Measurements from ENCODE around the gene SNTA1.
"Not testable (repeated sequence)": the region's sequence is repeated elsewhere in the genome, so short reads cannot be mapped to it uniquely, and the experiment has no call there.

Gene SNTA1

DNA sequence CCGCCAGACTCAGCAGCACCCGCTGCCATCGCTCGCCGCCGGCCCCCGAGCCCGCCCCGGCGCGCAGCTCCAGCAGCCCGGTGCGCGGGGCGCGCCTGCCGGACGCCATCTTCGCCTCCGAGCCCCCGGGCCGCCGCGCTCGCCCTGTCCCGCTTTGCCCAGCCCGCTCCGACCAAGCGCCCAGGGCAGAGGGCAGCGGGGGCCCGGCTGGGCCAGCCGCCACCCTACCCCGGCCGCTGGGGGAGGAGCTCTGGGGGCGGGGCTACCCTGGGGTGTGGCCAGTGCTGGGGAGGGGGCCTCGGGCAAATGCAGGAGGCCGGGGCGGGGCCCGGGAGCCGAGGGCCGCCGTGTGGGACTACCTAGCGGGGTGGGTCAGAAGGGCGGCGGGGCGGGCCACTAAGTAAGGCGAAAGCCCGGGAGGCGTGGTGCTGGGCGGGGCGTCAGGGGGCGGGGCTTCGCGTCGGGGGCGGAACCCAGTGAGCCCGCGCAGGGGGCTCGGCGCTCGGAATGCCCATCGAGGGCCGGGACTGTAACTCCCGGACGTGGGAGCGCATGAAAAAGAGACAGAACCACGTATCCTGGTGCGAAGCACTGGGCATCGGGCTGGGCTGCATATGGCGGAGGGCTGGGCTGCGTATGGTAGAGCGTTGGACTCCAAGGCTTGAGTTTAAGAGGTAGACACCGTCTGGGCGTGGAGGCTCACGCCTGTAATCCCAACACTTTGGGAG is at the start of gene SNTA1:
Gene SNTA1 (minus strand): TSS at position 252 of the 728 bp plus-strand sequence. CDS start 143 bp downstream, at position 109.
- DNase-seq = peak; percentile 51

DNA sequence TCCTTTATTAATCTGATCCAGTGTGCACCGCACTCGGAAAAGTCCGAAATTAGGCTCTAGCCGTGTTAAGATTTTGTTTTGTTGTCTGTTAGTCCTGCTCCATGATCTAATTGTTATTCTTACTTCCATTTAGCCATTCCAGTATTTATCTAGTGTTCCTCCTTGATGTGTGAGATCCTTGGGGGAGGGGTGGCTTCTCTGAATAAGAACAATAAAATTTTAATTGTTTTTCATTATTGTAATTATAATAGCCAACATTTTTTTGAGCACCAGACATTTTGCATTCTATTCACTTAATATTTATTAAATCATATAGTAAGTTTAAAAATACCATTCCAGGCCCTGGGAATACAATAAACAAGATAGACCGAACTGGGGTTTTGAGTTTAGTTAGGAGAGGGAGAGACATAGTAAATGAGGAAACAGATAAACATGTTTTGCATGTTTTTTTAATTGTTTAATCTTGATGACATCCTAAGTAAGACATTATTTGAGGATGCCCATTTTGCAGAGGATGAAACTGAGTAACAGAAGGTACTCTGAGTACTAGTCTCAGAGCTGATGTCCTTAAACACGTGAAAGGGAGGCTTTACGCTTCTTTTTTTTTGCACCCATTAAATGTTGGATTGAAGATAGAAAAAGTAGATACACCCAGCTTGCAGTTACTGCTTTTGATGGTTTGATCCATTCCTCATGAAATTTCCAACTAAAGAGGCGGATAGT is 47.5 kb upstream of the SNTA1 start:
- DNase-seq = no peak

DNA sequence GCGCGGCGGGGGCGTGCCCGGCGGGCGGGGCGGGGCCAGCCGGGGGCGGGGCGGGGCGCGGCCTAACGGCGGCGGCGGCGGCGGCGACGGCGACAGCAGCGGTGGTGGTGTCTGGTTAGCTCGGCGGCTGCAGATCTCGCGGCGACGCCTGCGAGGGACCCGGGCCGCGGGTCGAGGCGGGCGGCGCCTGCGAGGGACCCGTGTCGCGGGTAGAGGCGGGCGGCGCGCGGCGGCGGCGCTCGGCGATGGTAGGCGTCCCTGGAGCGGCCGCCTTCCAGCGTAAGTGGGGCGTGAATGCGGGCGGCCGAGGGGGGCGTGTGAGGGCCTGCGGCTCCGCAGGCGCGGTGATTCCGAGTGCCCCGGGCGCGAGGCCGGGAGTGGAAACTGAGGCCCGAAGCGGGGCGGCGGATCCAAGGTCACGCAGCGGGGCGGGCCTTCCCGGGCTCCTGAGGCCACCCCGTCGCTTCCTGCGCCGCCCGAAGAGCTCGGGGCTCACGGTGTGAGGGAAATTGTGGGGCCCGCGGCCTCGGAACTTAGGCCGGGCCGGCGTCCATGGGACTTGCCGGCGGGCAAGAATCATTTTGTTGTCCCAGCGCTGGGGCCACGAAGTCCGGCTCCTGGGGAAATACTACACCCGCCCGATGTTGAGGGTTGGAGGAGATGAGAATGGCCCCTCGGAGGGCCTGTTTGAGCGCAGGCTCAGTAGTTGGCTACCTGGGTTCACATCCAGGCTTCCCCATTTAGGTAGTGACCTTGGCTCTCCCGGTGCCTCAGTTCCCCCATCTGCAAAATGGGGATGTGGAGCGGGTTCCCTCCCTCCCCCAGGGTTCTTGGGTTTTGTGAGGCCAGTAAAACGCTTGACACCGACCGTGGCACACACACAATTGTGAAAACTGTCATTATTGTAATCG is 46.7 kb upstream of the SNTA1 start, which contains the start of gene CBFA2T2:
Gene CBFA2T2 (plus strand): TSS at position 74 of the 911 bp plus-strand sequence. CDS start 172 bp downstream, at position 246.
- DNase-seq = no peak

DNA sequence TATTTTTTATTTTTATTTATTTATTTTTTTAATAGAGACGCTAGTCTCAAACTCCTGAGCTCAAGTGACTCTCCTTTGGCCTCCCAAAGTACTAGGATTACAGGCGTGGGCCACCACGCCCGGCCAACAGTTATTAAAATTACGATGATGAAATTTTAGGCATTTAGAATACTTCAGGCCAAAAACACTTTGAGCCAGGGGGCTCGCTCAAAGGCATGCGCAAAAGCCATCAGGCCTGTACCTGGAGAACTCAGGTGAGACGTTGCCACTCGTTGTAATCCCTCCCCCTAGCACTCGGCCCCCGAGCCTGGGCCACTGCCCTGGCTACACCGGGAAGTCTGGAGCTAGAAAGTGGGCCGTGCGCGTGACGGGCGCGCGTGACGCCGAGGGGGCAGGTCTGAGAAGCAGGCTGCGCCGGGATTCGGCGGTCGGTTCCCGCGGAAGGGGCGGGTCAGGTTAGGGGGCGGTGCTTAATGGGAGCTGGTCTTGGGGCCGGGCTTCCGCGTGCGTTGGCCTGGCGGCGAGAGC is 46.0 kb upstream of the SNTA1 start:
- peak; percentile 96 for DNase-seq

DNA sequence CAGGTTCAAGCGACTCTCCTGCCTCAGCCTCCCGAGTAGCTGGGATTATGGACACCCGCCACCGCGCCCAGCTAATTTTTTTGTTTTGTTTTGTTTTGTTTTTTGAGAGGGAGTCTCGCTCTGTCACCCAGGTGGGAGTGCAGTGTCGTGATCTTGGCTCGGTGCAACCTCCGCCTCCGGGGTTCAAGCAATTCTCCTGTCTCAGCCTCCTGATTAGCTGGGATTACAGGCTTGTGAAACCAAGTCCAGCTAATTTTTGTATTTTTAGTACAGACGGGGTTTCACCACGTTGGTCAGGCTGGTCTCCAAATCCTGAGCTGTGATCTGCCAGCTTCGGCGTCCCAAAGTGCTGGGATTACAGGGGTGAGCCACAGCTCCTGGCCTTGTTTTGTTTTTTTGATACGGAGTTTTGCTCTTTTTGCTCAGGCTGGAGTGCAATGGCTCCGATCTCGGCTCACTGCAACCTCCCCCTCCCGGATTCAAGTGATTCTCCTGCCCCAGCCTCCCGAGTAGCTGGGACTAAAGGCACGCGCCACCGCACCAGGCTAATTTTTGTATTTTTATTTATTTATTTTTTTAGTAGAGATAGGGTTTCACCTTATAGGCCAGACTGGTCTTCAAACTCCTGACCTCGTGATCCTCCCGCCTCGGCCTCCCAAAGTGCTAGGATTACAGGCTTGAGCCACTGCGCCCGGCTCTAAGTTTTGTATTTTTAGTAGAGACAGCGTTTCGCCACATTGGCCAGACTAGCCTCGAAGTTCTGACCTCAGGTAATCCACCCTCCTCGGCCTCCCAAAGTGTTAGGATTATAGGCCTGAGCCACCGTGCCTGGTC is 45.3 kb upstream of the SNTA1 start:
- not testable (repeated sequence) for DNase-seq

DNA sequence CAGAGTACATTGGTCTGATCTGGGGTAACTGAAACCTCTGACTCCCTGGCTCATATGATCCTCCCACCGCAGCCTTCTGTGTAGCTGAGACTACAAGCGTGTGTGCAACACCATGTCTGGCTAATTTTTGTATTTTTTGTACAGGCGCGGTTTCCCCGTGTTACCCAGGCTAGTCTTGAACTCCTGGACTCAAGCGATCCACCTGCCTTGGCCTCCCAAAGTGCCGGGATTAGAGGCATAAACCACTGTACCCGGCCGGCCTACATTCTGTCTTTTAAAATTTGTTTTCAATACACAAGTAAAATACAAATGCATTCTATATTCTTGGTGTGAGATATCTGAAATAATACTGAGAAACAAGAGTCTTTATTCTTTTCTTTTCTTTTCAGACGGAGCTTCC is 44.6 kb upstream of the SNTA1 start:
- no peak for DNase-seq

DNA sequence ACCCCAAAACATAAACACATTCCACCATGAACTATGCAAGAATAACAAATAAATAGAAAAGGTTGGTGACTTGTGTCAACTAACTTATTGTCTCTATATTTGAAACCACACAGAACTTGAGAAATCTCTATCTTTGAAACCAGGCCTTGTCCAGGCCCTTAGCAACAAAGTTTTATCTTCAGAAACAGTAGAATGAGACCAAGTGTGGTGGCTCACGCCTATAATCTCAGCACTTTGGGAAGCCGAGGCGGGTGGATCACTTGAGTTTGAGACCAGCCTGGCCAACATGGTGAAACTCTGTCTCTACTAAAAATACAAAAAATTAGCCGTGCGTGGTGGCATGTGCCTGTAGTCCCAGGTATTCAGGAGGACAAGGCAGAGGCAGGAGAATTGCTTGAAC is 39.6 kb upstream of the SNTA1 start:
- DNase-seq = not testable (repeated sequence)

DNA sequence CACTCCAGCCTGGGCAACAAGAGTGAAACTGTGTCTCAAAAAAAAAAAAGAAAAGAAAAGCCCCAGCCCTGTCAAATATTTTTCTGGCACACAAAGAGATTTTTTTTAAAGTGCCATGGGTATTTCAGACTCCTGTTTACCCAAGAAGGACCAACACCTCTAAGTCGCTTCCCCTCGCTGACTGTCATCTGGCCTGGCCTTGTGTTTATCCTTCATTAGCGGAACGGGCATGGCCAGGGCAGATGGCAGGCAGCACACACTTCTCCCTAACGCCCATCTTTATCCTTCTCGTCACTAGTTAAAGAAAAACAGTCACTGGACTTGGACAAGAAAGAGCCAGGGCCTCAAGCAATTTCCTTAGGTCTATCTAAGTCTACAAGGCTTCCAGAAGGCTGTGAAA is 39.0 kb upstream of the SNTA1 start:
- no peak for DNase-seq

DNA sequence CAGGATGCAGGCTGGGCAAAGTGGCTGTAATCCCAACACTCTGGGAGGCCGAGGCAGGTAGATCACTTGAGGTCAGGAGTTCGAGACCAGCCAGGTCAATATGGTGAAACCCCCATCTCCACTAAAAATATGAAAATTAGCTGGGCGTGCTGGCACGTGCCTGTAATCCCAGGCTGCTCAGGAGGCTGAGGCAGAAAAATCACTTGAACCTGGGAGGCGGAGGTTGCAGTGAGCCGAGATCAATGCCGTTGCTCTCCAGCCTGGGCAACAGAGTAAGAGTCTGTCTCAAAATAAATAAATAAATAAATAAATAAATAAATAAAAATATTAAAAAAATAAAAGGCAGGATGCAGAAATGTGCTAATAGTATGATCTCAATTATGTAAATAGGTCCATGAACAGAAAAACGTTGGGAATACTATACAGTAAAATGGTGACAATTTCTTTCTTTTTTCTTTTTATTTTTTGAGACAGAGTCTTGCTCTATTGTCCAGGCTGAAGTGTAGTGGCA is 37.9 kb upstream of the SNTA1 start:
- no peak for DNase-seq

DNA sequence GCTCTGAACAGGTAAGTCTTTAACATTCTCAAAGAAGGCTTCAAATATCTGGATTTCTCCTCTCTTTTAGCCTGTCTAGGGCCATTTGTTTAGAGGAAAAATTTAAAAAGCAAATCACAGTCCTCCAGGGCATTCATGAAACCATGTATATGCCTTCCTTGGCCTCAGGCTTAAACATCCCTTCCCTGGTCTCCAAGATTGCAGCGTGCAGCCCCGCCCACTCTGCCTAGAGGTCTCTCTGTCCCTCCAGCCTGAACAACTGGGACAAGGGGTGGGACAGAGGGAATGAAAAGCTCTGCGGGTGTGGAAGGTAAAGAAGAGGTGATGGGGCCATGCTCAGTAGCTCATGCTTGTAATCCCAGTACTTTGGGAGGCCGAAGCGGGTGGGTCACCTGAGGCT is 36.5 kb upstream of the SNTA1 start:
- DNase-seq = no peak

DNA sequence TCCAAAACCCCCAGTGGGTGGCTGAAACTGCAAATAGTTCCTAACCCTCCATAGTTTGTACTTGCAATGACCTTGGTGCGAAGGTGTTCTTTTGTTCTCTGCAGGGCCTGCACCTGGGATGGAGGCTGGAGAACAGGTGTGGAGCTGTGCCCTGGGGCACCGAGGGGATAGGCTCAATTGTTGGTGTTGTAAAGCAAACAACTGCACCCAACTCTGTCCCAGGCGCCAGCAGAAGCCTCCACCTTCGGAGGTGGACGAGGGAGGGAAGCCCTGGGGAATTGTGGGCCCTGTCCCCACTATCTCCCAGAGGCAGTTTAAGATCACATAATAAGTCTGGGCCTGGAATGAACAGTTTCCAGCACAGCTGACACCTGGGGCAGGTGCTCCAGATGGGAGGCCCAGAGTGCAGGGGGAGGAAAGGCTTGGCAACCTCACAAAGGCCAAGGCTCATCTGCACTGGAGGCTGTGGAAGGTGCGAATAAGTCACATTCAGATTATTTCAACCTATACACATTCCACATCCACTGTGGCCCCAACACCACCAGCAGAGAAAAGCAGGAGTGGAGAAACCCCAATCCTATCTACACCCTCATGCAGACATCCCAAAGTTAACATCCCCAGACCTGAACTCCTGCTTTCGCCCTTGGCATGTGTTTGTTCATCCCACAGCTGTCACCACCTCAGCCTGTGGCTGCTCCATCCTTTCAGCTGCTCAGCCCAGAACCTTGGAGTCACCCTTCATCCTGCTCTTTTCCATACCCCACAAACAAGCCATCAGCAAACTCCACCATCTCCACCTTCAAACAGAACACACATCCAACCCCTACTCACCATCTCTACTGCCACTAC is 34.0 kb upstream of the SNTA1 start:
- peak; percentile 79 for DNase-seq

DNA sequence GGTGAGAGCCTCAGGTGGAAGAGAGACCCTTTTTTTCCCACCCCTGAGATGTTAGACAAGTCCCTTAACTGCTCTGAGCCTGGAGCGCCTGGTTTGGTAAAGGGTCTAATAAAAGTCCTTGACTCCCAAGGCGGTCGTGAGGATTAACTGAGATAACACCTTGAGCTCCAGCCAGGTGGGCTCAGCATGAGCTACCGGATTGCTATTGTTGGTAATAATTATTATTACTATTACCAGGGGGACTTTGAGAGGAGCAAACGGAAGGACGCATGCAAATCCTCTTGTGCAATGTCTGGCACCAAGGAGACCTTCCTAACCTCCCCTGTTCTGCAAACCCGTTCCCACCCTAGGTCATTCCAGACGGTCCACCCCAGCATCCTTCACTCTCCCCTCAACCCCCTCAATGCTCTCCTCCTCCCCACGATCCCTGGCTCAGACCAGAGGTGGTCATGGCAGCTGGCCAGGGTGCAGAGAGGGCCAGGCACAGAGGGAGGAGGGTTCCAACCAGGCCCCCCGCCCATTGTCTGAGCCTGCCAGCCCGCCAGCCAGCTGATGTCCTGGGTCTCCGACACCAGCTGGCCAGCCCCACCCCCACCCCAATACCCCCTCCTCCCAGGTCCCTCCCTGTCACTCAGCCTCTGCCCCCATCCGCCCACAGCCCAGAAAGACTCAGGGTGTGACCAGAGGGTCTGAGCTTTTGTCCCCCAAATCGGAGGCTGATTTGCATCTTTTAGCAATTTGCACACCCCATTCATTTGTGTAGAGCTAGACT is 32.0 kb upstream of the SNTA1 start:
- peak; percentile 47 for DNase-seq

DNA sequence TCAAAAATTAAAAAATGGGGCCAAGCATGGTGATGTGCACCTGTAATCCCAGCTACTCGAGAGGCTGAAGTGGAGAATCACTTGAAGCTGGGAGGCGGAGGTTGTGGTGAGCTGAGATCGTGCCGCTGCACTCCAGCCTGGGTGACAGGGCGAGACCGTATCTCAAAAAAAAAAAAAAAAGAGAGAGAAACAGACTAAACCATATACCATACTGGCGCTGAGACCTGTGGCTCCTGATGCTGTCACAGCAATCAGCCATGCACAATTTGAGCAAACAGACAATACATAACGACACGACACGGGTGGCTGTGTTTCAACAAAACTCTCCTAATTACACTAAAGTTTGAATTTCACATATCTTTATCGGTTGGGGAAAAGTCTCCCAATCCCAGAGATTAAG is 31.4 kb upstream of the SNTA1 start:
- DNase-seq = peak; percentile 53

DNA sequence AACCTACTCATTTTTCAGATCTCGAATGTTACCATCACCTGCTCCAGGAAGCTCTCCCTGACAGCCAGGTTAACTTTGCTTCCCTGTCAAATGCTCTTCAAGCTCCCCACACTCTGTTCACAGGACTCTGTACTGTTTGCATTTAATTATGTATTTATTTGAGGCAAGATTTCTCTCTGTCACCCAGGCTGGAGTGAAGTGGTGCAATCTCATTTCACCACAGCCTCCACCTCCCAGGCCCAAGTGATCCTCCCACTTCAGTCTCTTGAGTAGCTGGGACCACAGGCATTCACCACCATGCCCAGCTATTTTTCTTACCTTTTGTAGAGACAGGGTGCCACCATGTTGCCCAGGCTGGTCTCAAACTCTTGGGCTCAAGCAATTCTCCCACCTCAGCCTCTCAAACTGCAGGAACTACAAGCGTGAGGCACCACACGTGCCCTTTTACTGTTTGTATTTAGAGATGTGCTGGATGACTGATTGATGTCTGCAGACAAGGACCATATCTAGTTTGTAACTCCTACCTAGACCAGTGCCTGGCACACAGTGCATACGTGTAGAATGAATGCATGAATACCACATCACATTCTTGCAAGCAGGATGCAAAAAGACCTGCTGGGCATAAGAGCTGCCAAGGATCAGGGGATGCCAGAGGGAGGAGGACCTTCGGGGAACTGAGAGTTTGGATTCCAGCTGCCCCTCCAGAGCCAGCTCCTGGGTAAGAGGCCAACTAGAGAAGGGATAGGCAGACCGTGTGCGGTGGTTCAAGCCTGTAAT is 30.7 kb upstream of the SNTA1 start:
- peak; percentile 69 for DNase-seq

DNA sequence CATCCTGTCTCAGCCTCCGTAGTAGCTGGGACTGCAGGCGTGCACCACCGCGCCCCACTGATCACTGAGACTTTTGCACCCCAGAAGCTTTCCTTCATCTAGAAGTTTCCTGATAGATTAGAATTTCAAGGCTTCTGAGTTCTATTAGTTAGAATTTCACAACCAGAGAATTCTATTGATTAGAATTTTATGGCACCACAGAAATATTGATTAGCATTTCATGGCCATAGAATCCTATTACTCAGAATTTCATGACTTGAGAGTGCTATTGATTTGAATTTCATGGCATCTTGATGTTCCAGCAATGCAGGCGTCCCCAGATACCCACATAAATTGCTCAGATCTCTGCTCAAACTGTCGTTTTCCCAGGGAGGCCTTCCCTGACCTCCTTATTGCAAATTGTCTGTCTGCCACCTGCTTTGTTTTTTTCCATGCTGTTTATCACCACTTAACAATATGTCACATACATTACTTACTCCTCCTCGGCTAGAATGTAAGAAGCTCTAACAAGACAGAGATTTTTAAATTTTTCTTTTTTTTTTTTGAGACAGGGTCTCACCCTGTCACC is 29.4 kb upstream of the SNTA1 start:
- no peak for DNase-seq

DNA sequence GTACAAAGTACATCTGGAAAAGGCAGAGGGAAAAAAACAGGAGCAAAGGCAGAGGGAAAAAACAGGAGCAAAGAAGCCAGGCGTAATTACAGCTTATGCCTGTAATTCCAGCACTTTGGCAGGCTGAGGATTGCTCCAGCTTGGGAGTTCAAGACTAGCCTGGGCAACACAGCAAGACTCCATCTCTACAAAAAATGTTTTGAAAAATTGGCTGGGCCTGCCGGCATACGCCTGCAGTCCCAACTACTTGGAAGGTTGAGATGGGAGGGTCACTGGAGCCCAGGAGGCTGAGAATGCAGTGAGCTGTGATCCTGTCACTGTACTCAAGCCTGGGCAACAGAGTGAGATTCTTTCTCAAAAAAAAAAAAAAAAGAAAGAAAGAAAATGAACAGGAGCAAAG is 27.3 kb upstream of the SNTA1 start:
- no peak for DNase-seq

DNA sequence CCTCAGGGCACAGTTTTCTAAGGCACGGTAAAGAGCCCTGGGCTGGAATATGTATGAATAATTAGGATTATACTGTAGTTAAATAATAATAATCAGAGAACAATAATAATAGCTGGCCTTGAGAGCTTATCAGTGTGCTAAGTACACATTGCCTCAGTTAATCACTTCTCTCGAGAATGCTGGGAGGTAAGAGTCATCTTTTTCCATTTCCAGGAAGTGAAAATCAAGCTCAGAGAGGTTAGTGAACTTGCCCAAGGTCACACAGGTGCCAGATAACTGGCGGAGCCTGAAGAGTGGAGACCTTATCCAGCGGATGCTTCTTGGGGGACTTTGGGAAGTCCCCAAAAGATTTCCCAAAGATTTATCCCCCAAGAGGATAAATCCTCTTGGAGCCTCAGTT is 26.9 kb upstream of the SNTA1 start:
- no peak for DNase-seq

DNA sequence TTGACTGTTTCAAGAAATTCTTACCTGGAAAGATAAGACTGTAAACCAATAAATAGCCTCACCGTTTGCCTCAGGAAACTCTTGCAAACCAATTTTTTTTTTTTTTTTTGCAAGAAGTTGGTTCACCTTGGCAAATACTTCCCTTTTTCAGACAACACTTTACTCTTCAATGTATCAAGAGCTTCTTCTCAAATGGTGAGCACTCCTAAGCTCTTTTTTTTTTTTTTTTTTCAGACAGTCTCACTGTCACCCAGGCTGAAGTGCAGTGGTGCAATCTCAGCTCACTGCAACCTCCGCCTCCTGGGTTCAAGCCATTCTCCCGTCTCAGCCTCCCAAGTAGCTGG is 22.7 kb upstream of the SNTA1 start:
- no peak for DNase-seq
